ENCODE results near the gene ACVR1B.
A peak's percentile ranks its signal among the peaks of the same experiment; 100 is the strongest.

Gene ACVR1B

DNA sequence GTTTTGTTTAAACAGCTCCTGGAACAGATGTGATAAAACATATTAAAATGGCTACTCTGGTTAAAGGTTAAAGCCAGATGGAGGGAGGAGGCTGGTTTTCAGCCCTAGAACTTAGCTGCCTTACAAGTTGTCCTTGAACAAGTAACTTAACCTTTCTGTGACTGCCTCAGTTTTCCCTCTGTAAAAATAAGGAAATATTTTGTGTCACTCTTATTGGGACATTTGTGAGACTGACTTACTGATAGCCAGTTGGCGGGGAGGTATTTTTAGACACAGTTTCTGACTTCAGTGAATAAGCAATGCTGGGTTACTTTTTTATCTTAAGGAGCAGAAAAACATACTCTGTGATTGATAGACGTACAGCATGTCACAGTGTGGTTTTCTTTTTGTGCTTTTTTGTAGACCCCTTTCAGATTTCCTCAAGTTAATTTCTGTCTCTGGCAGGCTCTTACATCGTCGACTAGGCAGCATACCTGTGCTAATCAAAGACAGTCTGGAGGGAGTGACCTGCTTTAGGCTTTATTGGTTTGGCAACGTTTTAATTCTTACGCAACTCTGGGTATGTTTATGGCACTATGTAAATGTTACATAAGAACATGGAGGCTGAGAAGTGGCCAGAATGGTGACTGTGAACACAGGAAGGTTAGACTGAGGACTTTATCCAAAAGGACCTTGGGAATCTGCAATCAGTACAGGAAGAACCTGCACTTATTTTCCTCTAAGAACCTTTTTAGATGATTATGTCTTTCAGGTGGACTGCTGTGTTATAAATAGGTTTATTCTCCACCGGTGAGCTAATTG is 3.3 kb downstream of the ACVR1B start:
- H3K4me3 ChIP-seq (ENCODE audit: low read depth in 1 of 2, low read length in 1 of 2) = no peak overlapping the region
- H3K36me3 ChIP-seq = no peaks in the 10 kb centered on the region
- peak overlapping the region; percentile 24 for H3K27ac ChIP-seq

DNA sequence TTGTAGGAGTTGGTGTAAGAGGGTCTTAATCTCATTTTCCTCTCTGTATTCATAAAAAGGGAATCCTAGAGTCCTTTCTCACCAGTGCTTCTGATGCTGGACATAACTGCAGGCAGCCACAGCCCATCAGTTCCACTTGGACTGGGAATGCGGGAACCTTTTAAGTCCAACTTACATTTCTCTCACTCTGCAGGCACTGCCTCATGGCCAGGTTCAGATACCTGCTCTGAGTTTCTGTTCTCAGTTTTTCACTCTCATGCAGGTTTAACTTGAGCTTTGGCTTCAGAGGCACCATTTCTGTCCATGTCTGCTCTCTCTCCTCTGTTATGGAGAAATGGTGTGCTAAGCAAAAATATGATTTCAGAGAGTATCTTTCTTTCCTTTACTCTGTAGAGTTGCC is 4.2 kb downstream of the ACVR1B start:
- no peak overlapping the region for H3K27ac ChIP-seq
- no peaks in the 10 kb centered on the region for H3K9me3 ChIP-seq
- TF ChIP-seq, protein P1, sequence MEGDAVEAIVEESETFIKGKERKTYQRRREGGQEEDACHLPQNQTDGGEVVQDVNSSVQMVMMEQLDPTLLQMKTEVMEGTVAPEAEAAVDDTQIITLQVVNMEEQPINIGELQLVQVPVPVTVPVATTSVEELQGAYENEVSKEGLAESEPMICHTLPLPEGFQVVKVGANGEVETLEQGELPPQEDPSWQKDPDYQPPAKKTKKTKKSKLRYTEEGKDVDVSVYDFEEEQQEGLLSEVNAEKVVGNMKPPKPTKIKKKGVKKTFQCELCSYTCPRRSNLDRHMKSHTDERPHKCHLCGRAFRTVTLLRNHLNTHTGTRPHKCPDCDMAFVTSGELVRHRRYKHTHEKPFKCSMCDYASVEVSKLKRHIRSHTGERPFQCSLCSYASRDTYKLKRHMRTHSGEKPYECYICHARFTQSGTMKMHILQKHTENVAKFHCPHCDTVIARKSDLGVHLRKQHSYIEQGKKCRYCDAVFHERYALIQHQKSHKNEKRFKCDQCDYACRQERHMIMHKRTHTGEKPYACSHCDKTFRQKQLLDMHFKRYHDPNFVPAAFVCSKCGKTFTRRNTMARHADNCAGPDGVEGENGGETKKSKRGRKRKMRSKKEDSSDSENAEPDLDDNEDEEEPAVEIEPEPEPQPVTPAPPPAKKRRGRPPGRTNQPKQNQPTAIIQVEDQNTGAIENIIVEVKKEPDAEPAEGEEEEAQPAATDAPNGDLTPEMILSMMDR (IDR thresholded peaks at IDR 0.05) = no peak
- no peak overlapping the region for H3K4me3 ChIP-seq (ENCODE audit: low read depth in 1 of 2, low read length in 1 of 2)
- peaks cover 52 to 53% of the 10 kb centered on the region in 2 experiments for H3K4me1 ChIP-seq (ENCODE audit: control insufficient read depth in 1 of 2, insufficient read depth in 1 of 2, low read depth in 1 of 2, low read length in 1 of 2)
- H3K27me3 ChIP-seq = peaks cover 4% of the 10 kb centered on the region
- H3K36me3 ChIP-seq = peaks cover under 1% of the 10 kb centered on the region

More for the DNA sequence above, 3.3 kb downstream of the ACVR1B start:
- H3K27me3 ChIP-seq = peaks cover 14% of the 10 kb centered on the region
- TF ChIP-seq, protein P1 (IDR thresholded peaks at IDR 0.05) = no peak
- peaks cover 52 to 53% of the 10 kb centered on the region in 2 experiments for H3K4me1 ChIP-seq (ENCODE audit: control insufficient read depth in 1 of 2, insufficient read depth in 1 of 2, low read depth in 1 of 2, low read length in 1 of 2)
- no peaks in the 10 kb centered on the region for H3K9me3 ChIP-seq

DNA sequence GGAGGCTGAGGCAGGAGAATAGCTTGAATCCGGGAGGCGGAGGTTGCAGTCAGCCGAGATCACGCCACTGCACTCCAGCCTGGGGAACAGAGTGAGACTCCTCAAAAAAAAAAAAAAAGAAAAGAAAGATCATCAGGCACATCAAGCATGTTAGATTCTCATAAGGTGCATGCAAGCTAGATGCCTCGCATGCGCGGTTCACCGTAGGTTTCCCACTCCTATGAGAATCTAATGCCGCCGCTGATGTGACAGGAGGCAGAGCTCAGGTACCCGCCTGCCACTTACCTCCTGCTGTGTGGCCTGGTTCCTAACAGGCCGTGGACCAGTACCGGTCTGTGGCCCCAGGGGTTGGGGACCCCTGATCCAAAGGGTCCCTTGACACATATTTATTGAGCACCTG is 7.0 kb downstream of the ACVR1B start:
- TF ChIP-seq, protein P1 (IDR thresholded peaks at IDR 0.05) = no peak
- H3K27ac ChIP-seq = no peak overlapping the region
- peaks cover 11% of the 10 kb centered on the region for H3K36me3 ChIP-seq
- H3K27me3 ChIP-seq = no peaks in the 10 kb centered on the region
- H3K9me3 ChIP-seq = no peaks in the 10 kb centered on the region
- H3K4me3 ChIP-seq (ENCODE audit: low read depth in 1 of 2, low read length in 1 of 2) = no peak overlapping the region
- peaks cover 34 to 35% of the 10 kb centered on the region in 2 experiments for H3K4me1 ChIP-seq (ENCODE audit: control insufficient read depth in 1 of 2, insufficient read depth in 1 of 2, low read depth in 1 of 2, low read length in 1 of 2)

DNA sequence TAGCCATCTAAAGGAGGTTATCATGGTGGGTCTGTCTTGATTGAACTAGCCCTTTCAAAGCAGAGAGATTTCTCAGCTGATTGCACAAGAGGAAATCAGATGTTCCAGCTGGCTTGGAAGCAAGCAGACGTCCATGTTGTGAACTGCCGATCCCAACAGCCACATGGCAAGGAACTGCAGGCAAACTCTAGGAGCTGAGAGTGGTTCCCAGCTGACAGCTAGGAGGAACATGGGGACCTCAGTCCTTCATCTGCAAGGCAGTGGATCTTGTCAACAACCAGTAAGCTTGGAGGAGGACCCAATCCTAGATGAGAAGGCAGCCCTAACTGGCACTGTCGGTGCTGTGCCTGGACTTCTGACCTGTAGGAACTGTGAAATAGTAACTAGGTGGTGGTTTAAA is 7.7 kb downstream of the ACVR1B start:
- peaks cover 11% of the 10 kb centered on the region for H3K36me3 ChIP-seq
- H3K4me3 ChIP-seq (ENCODE audit: low read depth in 1 of 2, low read length in 1 of 2) = no peak overlapping the region
- TF ChIP-seq, protein P1 (IDR thresholded peaks at IDR 0.05) = no peak
- H3K4me1 ChIP-seq (ENCODE audit: control insufficient read depth in 1 of 2, insufficient read depth in 1 of 2, low read depth in 1 of 2, low read length in 1 of 2) = peaks cover 28% of the 10 kb centered on the region in 2 experiments
- no peaks in the 10 kb centered on the region for H3K9me3 ChIP-seq
- H3K27me3 ChIP-seq = no peaks in the 10 kb centered on the region
- no peak overlapping the region for H3K27ac ChIP-seq

DNA sequence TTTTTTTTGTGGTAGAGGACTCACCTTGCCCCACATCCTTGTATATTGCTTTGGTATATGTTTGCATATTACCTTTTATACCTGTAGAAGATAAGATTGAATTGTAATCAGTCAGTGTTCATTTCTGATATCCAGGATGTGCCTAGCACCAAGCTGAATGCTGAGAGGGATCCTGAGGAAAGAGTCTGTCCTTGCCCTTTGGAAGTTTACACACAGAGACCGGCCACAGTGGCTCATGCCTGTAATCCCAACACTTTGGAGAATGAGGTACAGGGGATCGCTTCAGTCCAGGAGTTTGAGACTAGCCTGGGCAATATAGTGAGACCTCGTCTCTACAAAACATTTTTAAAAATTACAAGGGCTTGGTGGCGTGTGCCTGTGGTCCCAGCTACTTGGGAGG is 8.4 kb downstream of the ACVR1B start:
- Histone ChIP-seq H3K4me3 (ENCODE audit: low read depth in 1 of 2, low read length in 1 of 2) (no peak overlapping the region), H3K27ac (no peak overlapping the region), H3K27me3 (no peaks in the 10 kb centered on the region), H3K9me3 (no peaks in the 10 kb centered on the region), H3K36me3 (peaks cover 11% of the 10 kb centered on the region), H3K4me1 (ENCODE audit: control insufficient read depth in 1 of 2, insufficient read depth in 1 of 2, low read depth in 1 of 2, low read length in 1 of 2) (peaks cover 21% of the 10 kb centered on the region in 2 experiments)
- TF ChIP-seq, protein P1 (IDR thresholded peaks at IDR 0.05) = no peak

All from neutrophil (primary cell).